H9 (cell line): ENCODE data around the gene ADRM1. TPM values are rescaled to one million over a fixed set of nuclear protein-coding genes. Genes with fewer than 3 reads are reported as not detected.

Experiments used
- DNase-seq: peaks from one replicate; pipeline ENCODE4 v3.0.0-alpha.2; 2017
- H2AFZ ChIP-seq: one replicate; pipeline ENCODE4 v1.6.1; 2013; ENCODE audit warnings: mild to moderate bottlenecking, low read length, control low read depth, moderate library complexity
- H2AK5ac ChIP-seq: 2 replicates; pipeline ENCODE4 v1.6.1; 2013; ENCODE audit warnings: low read length, control low read depth, mixed read lengths; ENCODE audit not compliant: insufficient read length
- H2BK120ac ChIP-seq: one replicate; pipeline ENCODE4 v1.6.1; 2013; ENCODE audit warnings: low read depth, mild to moderate bottlenecking, low read length, control low read depth, inconsistent platforms; ENCODE audit not compliant: poor library complexity, severe bottlenecking
- H2BK12ac ChIP-seq: 2 replicates; pipeline ENCODE4 v1.6.1; 2013; ENCODE audit warnings: low read length, control low read depth, mixed read lengths, low read depth; ENCODE audit not compliant: insufficient read length
- H2BK15ac ChIP-seq: 2 replicates; pipeline ENCODE4 v1.6.1; 2013; ENCODE audit warnings: low read depth, low read length, control low read depth
- H2BK20ac ChIP-seq: one replicate; pipeline ENCODE4 v1.6.1; 2013; ENCODE audit warnings: low read depth, mild to moderate bottlenecking, low read length, control low read depth, inconsistent platforms; ENCODE audit not compliant: poor library complexity, severe bottlenecking
- H2BK5ac ChIP-seq: 2 replicates; pipeline ENCODE4 v1.6.1; 2013; ENCODE audit warnings: low read length, control low read depth, mixed read lengths; ENCODE audit not compliant: insufficient read length
- H3K14ac ChIP-seq: 2 replicates; pipeline ENCODE4 v1.6.1; 2013; ENCODE audit warnings: low read length, control low read depth; ENCODE audit not compliant: insufficient read depth
- H3K18ac ChIP-seq: 2 replicates; pipeline ENCODE4 v1.6.1; 2013; ENCODE audit warnings: low read depth, mild to moderate bottlenecking, mixed read lengths, low read length, control low read depth; ENCODE audit not compliant: insufficient read length
- H3K23ac ChIP-seq: 2 replicates; pipeline ENCODE4 v1.6.1; 2013; ENCODE audit warnings: low read length, control low read depth, mixed read lengths, low read depth; ENCODE audit not compliant: insufficient read length
- H3K23me2 ChIP-seq: 2 replicates; pipeline ENCODE4 v1.6.1; 2013; ENCODE audit warnings: low read depth, mild to moderate bottlenecking, mixed read lengths, low read length, control low read depth; ENCODE audit not compliant: insufficient read length, poor library complexity, severe bottlenecking
- H3K27ac ChIP-seq: 2 replicates; pipeline ENCODE4 v1.5.1; 2013; ENCODE audit warnings: low read length, control low read depth, mixed read lengths, low read depth; ENCODE audit not compliant: insufficient read length
- H3K27me3 ChIP-seq: 2 replicates; pipeline ENCODE4 v1.6.1; 2013; ENCODE audit warnings: low read length, control low read depth, inconsistent platforms; ENCODE audit not compliant: insufficient read depth
- H3K4ac ChIP-seq: 2 replicates; pipeline ENCODE4 v1.6.1; 2013; ENCODE audit warnings: low read depth, mild to moderate bottlenecking, control low read depth, inconsistent platforms, low read length, moderate library complexity
- H3K4me1 ChIP-seq: 2 replicates; pipeline ENCODE4 v1.6.1; 2013; ENCODE audit warnings: low read length, control low read depth, inconsistent platforms; ENCODE audit not compliant: insufficient read depth
- H3K4me2 ChIP-seq: 2 replicates; pipeline ENCODE4 v1.6.1; 2013; ENCODE audit warnings: low read length, control low read depth, mixed read lengths; ENCODE audit not compliant: insufficient read length, insufficient read depth
- H3K56ac ChIP-seq: 2 replicates; pipeline ENCODE4 v1.6.1; 2013; ENCODE audit warnings: low read depth, mild to moderate bottlenecking, mixed read lengths, low read length, control low read depth; ENCODE audit not compliant: insufficient read length
- H3K79me1 ChIP-seq: 2 replicates; pipeline ENCODE4 v1.6.1; 2013; ENCODE audit warnings: low read depth, mild to moderate bottlenecking, moderate library complexity, low read length, control low read depth, inconsistent platforms; ENCODE audit not compliant: insufficient read depth, poor library complexity, severe bottlenecking
- H3K79me2 ChIP-seq: 2 replicates; pipeline ENCODE4 v1.6.1; 2013; ENCODE audit warnings: low read length, control low read depth, inconsistent platforms; ENCODE audit not compliant: insufficient read depth
- H3K9ac ChIP-seq: 2 replicates; pipeline ENCODE4 v1.6.1; 2013; ENCODE audit warnings: low read length, control low read depth, mixed read lengths; ENCODE audit not compliant: insufficient read length; ENCODE audit errors: extremely low read depth
- H3K9me3 ChIP-seq: one replicate; pipeline ENCODE4 v1.6.1; 2013; ENCODE audit warnings: low read depth, low read length, inconsistent platforms; ENCODE audit not compliant: control insufficient read depth
- H3T11ph ChIP-seq: one replicate; pipeline ENCODE4 v1.6.1; 2013; ENCODE audit warnings: mild to moderate bottlenecking, low read length, control low read depth, inconsistent platforms
- H4K20me1 ChIP-seq: one replicate; pipeline ENCODE4 v1.6.1; 2013; ENCODE audit not compliant: control insufficient read depth, insufficient read length, insufficient read depth
- H4K5ac ChIP-seq: 2 replicates; pipeline ENCODE4 v1.6.1; 2013; ENCODE audit warnings: low read depth, mild to moderate bottlenecking, mixed read lengths, low read length, control low read depth; ENCODE audit not compliant: insufficient read length
- H4K8ac ChIP-seq: replicated peaks from 2 replicates; pipeline ENCODE4 v1.6.1; 2013; ENCODE audit warnings: low read length, control low read depth, mixed read lengths, low read depth; ENCODE audit not compliant: insufficient read length
- H4K91ac ChIP-seq: 2 replicates; pipeline ENCODE4 v1.6.1; 2013; ENCODE audit warnings: low read depth, mild to moderate bottlenecking, moderate library complexity, mixed read lengths, low read length, control low read depth; ENCODE audit not compliant: insufficient read length
- H3K27ac Mint-ChIP-seq, 3 experiments: 2 replicates in 2 of 3; 3 replicates in 1 of 3; pipeline ENCODE4 v1.8.0; 2020 to 2021; ENCODE audit warnings: mixed read lengths in 3 of 3, mild to moderate bottlenecking in 1 of 3, moderate library complexity in 1 of 3
- H3K27me3 Mint-ChIP-seq: 2 replicates; pipeline ENCODE4 v1.8.0; 2021; ENCODE audit warnings: low read depth, mild to moderate bottlenecking, moderate library complexity, mixed read lengths
- H3K36me3 Mint-ChIP-seq, 3 experiments: 2 replicates in 2 of 3; 3 replicates in 1 of 3; pipeline ENCODE4 v1.8.0; 2020 to 2021; ENCODE audit warnings: low read depth in 3 of 3, mixed read lengths in 3 of 3; ENCODE audit not compliant: insufficient read depth in 1 of 3
- H3K4me1 Mint-ChIP-seq, 2 experiments: 2 replicates each; pipeline ENCODE4 v1.8.0; 2020; ENCODE audit warnings: mixed read lengths in 2 of 2
- H3K4me3 Mint-ChIP-seq, 2 experiments: 2 replicates in 1 of 2; 3 replicates in 1 of 2; pipeline ENCODE4 v1.8.0; 2020 to 2021; ENCODE audit warnings: mild to moderate bottlenecking in 2 of 2, mixed read lengths in 2 of 2, moderate library complexity in 1 of 2
- H3K9me3 Mint-ChIP-seq, 2 experiments: 2 replicates in 1 of 2; 3 replicates in 1 of 2; pipeline ENCODE4 v1.8.0; 2020; ENCODE audit warnings: mild to moderate bottlenecking in 2 of 2, mixed read lengths in 2 of 2, moderate library complexity in 1 of 2
- WGBS: extraction: QIAGEN DNeasy Blood & Tissue Kit; methylation state at CpG from one replicate; pipeline ENCODE4 v1.1.7; 2013; ENCODE audit warnings: missing lambda C conversion rate, low lambda C conversion rate, mixed read lengths; ENCODE audit not compliant: insufficient read length; ENCODE audit errors: extremely low coverage; 5-methylcytosine and 5-hydroxymethylcytosine counted together
- total RNA-seq: library from RNA; stranded (reverse); gene quantifications from 2 replicates; pipeline ENCODE4 v1.2.1, GENCODE V29; 2021
- TF ChIP-seq, protein P1 (sequence below): fragments of 200-600 bp; sonication (generic); conservative IDR thresholded peaks from 3 replicates; pipeline ENCODE4 v1.8.0; 2021; ENCODE audit warnings: antibody characterized with exemption, mild to moderate bottlenecking

ADRM1 gene
- total RNA-seq, 1 experiment from 2014 or later, result 153 TPM

DNA sequence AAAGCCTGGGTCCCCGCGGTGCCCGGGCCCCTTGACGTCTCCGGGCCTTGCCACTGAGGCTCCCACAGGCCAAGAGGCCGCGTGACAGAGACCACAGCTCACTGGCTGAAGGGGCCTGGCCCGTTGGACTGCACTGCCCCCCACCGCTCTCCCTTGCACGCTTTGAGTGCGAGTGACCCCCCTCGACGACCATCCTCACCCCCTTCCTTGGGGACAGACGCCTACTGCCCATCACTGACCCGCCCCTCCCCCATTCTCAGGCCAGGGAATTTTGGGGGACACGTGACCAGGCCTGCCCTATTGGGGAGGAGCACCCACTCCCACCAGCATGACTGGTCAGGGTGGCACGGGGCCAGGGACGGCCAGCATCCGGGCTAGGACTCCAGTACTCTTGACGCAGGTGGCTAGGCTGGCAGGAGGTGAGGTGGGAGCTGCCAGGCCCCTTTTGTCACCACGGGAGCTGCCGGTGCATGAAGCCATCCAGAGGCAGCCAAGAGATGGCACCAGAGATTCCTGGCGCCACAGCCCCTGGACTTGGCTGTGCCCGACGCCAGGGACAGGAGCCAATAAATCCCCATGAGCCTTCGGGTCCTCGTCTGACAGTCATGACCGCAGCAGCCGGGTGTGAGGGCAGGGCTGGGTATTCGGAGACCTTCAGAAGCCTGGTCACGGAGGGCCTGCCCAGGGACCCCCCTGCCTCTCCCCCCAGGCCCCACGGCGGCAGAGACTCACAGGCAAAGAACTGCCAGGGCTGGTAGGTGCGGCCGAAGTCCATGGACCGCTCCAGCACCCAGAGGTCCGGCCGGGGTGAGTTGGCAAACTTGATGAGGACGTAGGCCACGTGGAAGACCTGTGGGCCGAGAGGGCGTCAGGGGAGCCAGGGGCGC is 49.8 kb downstream of the ADRM1 start:
- Histone ChIP-seq H4K8ac (no peak overlapping the region), H3K79me2 (no peaks in the 10 kb centered on the region; the same call in 1 of the 2 replicates), H2BK120ac (no peak overlapping the region), H3K27me3 (no peaks in the 10 kb centered on the region), H4K20me1 (no peaks in the 10 kb centered on the region), H3K27ac (no peak overlapping the region), H3K4ac (no peak overlapping the region; the same call in 1 of the 2 replicates), H2BK20ac (no peak overlapping the region), H3K56ac (no peak overlapping the region), H2BK12ac (no peak overlapping the region), H2AFZ (no peak overlapping the region), H3K23me2 (no peaks in the 10 kb centered on the region), H2BK5ac (no peak overlapping the region), H3K14ac (no peak overlapping the region; the same call in 1 of the 2 replicates), H3K4me1 (no peaks in the 10 kb centered on the region; the same call in 1 of the 2 replicates), H3K18ac (no peak overlapping the region), H3T11ph (no peak overlapping the region), H3K9ac (no peak overlapping the region), H3K79me1 (peaks cover 2% of the 10 kb centered on the region), H2AK5ac (no peak overlapping the region), H4K91ac (no peak overlapping the region), H2BK15ac (no peak overlapping the region), H4K5ac (no peak overlapping the region), H3K23ac (no peak overlapping the region), H3K9me3 (no peaks in the 10 kb centered on the region), H3K4me2 (no peak overlapping the region)
- Mint-ChIP-seq H3K4me3 (no peak overlapping the region), H3K9me3 (peaks cover 9 to 18% of the 10 kb centered on the region in 2 experiments), H3K4me1 (peaks cover 9 to 19% of the 10 kb centered on the region in 2 experiments), H3K27ac (no peak overlapping the region; a peak in 2 of 7 replicates), H3K36me3 (peaks cover 13 to 49% (median 42%) of the 10 kb centered on the region in 3 experiments), H3K27me3 (no peaks in the 10 kb centered on the region; the same call in 1 of the 2 replicates)
- TF ChIP-seq, protein P1, sequence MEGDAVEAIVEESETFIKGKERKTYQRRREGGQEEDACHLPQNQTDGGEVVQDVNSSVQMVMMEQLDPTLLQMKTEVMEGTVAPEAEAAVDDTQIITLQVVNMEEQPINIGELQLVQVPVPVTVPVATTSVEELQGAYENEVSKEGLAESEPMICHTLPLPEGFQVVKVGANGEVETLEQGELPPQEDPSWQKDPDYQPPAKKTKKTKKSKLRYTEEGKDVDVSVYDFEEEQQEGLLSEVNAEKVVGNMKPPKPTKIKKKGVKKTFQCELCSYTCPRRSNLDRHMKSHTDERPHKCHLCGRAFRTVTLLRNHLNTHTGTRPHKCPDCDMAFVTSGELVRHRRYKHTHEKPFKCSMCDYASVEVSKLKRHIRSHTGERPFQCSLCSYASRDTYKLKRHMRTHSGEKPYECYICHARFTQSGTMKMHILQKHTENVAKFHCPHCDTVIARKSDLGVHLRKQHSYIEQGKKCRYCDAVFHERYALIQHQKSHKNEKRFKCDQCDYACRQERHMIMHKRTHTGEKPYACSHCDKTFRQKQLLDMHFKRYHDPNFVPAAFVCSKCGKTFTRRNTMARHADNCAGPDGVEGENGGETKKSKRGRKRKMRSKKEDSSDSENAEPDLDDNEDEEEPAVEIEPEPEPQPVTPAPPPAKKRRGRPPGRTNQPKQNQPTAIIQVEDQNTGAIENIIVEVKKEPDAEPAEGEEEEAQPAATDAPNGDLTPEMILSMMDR, result no peak
- no peak for DNase-seq
- WGBS, result no CpG with 5 or more reads among the region's 43 CpGs
